Stimulated activated CD8-positive, alpha-beta memory T cell treated with anti-CD3 and anti-CD28 coated beads, Interleukin-4, amount 100 ng/mL, for 48 hours (primary cell): ENCODE measurements around the gene TSHB.
"Not testable (repeated sequence)": the region's sequence is repeated elsewhere in the genome, so short reads cannot be mapped to it uniquely, and the experiment has no call there.

Experiments
- DNase-seq: peaks from one replicate; pipeline ENCODE4 v3.0.0-alpha.2; 2020

The TSHB gene

DNA sequence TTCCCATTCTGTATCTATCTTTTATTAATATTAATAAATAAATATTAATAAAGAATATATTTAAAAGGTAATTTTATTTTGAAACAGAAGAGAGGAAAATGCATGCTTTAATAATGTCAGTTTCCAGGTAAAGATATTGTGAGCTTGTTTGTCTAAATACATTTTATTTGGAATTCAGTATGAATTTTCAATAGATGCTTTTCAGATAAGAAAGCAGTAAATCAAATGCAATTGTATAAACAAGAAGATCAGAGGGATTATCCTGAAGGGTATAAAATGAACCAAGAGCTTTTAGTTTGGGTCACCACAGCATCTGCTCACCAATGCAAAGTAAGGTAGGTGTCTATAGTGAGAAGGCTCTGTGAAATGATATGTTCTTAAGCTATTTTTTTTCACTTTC lies at the start of gene TSHB:
TSHB (plus strand) TSS at position 301 of the 400 bp plus-strand sequence. CDS start 3,537 bp downstream, outside the sequence.
- DNase-seq = no peak

DNA sequence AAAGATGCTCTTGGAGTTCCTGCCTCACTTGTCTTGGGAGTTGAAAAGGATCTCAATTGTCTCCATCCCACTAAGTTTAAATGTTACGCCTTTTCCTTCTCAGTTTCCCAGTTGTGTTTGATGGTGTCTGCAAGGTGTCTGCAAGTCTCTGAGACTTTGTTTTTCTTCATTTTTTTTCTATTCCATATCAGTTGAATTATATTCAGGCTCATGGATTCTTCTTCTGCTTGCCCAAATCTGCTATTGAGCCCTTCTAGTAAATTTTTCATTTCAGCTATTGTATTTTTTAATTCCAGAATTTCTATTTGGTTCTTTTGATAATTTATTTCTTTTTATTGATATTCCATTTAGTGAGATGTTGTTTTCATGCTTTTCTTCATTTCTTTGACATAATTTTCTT lies 47.4 kb upstream of the TSHB start:
- no peak for DNase-seq

DNA sequence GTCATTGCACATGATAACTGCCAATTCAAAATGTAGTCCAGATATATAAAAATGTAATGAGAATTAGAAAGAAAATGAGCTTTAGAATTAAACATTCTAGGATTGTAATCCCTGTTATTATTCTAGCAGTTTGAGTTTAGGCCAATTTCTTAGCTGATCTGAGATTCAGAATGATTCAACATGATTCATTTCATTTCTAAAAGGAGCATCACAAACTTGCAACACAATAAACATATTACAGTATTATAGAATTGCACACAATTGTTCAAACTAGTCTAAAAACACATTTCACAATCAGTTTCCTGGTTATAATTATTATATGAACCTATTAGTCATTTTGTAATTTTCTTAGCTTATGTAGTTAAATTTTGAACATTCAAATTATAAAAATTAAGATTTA lies 43.3 kb upstream of the TSHB start:
- DNase-seq = no peak

DNA sequence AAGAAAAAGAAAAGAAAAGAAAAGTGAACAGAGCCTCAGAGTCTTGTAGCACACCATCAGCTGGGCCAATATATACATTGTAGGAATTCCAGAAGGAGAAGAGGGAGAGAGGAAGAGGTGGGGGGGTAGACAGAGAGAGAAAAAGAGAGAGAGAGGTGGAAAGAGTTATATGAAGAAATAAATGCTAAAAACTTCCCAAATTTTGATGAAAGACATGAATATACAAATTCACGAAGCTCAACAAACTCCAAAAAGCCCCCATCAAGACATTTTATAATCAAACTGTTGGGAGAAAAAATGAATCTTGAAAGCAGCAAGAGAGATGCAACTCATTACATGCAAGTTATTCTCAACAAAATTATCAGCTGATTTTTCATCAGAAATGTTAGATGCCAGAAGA lies 41.5 kb upstream of the TSHB start:
- no peak for DNase-seq

DNA sequence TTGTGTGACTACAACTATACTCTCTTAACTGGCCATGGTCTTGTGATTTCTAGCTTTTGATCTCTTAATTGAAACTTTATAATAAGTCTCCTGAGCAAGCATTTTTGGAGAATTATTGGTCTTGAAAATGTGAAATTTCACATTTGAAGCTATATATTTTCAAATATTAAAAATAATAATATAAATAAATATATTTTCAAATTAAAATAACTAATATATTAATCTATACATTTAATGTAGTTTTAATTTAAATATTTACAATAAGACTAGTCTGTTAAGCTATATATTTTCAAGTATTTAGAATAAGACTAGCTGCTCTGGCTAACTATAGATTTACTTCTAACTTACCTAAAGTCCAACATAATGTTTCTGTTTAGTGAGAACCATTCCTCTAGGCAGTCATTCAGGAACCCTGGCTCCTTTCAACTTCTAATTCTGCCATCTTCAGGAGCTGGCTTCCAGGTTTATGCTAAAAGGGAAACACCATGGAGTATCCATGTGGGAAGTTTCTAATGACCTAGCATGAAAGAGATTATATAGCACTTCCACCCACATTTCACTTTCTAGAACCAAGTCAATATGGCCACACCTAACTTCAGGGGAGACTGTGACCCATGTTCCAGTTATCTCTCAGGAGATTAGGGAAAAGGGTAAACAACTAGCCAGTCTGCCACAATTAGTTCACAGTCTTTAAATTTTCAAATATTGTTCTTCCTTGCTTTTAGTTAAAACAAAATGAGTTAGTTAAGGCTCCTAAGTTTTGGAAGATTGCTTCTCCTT lies 31.9 kb upstream of the TSHB start:
- no peak for DNase-seq

DNA sequence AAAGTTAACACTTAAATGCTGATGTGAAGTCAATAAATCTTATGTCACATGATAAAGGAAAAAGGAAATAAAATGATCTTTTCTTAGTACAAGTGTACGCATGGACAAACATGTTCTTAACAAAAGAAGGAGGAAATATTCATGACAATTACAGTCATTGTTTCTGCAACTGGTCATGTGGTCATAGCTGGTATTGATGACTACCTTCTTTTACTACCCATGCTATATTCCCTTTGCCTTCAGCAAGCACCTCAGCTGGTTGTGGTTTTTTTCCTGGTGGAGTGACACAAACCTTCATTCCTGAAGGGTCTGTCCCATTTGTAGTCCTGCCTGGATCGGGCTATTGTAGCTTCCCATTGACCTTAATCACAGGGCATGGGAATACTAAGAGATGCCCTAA lies 23.4 kb upstream of the TSHB start:
- no peak for DNase-seq

DNA sequence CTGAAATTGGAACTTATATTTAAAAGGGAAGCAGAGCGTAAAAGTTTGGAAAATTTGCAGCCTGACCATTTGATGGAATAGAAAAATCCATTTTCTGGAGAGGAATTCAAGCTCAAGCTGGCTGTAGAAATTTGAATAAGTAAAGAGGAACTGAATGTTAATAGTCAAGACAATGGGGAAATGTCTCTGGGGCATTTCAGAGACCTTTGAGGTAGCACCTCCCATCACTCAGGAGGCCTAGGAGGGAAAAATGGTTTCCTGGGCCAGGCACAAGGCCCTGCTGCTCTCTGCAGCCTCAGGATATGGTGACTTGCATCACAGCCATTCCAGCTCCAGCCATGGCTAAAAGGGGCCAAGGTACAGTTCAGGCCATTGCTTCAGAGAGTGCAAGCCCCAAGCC lies 17.6 kb upstream of the TSHB start:
- no peak for DNase-seq

DNA sequence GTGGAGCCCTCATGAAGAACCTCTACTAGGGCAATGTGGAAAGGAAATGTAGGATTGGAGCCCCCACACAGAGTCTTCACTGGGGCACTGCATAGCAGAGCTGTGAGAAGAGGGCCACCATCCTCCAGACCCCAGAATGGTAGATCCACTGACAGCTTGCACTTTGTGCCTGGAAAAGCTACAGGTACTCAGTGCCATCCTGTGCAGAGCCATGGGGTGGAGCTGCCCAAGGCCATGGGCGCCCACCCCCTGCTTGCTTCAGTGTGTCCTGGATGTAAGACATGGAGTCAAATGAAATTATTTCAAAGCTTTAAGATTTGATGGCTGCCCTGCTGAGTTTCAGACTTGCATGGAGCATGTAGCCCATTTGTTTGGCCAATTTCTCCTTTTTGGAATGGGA lies 17.2 kb upstream of the TSHB start:
- no peak for DNase-seq

DNA sequence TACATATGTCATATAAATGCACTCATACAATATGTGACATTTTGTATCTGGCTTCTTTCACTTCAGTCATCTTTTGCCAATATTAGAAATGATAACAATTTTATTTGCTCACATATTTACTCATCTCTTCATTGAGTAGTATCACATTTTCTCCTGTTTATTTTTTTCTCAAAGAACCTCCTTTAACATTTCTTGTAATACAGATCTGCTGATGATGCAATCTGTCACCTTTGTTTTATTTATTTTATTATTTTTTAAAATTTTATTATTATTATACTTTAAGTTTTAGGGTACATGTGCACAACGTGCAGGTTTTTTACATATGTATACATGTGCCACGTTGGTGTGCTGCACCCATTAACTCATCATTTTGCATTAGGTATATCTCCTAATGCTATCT lies 15.8 kb upstream of the TSHB start:
- DNase-seq = no peak

DNA sequence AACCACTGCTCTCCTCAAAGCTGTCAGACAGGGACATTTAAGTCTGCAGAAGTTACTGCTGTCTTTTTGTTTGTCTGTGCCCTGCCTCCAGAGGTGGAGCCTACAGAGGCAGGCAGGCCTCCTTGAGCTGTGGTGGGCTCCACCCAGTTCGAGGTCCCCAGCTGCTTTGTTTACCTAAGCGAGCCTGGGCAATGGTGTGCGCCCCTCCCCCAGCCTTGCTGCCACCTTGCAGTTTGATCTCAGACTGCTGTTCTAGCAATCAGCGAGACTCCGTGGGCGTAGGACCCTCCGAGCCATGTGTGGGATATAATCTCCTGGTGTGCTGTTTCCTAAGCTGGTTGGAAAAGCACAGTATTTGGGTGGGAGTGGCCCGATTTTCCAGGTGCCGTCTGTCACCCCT lies 10.1 kb upstream of the TSHB start:
- not testable (repeated sequence) for DNase-seq

DNA sequence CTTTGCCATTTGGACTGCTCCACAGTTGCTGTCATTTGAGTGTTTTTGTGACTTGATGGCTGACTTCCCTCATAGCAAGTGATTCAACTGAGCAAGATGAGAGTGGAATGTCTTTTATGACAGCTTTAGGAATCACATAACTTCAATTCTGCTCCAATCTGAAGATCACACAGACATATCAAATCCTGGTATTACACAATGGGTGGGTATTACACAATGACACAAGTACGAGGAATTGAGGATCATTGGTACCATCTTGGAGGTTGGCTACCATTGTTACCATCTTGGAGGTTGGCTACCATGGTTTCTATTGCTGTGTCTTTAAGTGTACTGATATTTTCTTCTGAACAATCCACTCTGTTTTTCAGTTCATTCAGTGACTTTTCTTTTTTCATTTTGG lies 8.5 kb upstream of the TSHB start:
- no peak for DNase-seq

DNA sequence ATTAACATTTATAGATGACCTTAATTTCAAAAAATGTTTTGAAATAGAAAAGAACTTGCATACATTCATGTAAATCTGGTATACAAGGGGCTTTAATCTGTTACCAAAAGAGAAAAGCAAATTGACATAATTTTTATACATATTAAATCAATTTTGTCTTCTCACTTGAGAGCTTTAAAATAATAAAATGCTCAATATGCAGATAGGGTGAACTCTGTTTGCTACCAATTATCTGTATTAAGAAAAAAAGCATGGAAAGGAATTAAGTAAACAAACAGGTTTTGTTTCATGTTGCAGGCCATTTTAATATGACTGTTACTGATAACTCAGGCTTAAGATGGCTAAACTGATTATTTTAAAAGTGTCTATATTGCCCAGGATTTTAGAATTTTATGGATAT lies 6.0 kb upstream of the TSHB start:
- no peak for DNase-seq

DNA sequence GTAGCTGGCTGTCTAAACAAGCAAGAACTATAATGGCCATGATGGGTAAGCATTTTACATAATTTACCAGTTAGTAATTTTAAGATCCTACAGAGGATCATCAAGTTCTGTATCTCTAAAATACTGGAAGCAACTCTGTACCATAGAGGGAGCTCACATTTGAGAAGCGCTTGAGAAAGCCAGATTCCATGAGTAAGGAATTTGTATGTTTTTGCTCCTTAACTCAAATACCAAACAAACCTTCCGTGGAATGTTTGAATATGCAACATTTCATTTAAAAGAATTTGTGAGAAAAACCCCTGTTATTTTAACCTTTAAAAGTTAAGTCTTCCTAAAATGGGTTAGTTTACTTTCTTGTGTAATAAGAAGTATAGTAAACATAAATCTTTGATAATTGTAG lies 2.0 kb downstream of the TSHB start:
- no peak for DNase-seq

DNA sequence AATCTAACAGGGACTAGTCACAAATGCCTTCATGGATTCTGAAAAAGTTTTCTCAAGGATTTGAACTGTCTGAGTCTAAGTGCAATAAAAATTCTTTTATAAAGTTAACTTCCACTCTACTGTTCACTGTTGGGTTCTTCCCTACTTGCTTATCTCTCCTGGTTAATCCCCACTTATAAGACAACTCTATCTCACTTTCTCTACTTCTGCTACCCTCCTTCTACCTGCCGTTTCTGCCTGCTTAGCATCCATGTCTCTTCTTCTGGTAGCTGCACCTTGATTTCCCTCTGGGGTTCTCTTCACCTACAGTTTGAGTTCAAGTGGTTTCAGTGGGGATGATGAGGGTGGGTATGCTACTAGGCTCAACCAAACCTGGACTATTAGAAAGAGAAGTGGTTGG lies 6.0 kb downstream of the TSHB start:
- DNase-seq = no peak

DNA sequence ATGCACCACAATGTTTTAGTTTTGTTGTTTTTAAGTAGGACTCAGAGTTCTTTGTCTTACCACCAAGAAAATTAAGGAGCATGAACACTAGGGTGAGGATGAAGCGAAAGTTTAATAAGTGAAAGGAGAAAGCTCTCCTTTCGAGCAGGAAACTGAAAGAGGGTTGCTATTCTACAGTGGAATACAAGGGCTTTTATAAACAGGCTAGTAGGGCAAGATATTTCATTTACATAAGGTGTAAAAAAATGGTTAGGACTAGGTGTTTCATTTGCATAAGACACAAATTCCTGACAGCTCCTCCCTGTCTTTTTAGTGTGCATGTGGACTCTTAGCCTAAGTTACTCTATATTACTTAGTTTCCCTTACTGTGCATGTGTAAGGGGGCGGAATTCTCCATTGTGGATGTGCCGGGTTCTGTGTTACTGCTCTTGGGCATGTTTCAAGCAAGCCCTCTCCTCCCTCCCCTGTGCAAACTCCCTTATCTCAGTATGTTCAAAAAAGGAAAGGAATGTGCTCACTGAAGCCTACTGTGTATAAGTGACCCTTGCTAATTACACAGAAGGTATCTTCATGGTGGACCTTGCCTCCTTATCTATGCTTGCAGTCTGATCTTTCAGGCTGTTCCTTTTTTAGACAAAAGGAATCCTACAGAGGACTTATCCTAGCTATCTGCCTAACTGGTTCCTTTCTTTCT lies 7.3 kb downstream of the TSHB start:
- no peak for DNase-seq

DNA sequence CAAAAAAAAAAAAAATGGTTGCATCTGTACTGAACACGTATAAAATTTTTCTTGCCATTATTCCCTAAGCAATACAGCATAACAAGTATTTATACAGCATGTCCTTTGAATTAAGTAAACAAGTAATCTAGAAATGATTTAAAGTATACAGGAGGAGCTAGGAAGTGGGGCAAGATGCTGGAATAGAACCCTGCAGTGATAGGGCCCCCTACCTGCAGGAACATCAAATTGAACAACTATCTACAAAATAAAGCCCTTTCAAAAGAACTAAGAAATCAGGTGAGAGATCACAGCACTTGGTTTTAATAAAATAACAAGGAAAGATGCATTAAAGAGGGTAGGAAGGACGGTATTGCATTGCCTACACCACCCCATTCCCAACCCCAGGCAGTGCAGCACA lies 10.9 kb downstream of the TSHB start:
- no peak for DNase-seq

DNA sequence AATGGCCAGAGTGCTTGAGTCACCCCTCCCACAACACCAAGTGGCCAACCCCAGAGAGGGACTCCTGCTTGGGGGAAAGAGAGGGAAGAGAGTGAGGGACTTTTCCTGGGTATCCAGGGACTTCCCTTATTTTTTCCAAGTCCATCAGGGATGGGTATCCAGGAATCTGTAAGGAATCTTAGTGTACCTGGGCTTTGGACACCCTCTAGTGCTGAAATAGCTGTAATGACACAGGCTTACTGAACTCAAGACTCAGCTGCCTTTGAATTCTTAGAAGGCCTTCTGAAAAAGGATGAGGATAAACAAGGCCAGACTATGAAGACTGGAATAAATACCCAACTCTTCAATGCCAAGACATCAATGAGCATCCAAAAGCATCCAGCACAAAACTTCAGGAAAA lies 12.0 kb downstream of the TSHB start:
- DNase-seq = no peak

DNA sequence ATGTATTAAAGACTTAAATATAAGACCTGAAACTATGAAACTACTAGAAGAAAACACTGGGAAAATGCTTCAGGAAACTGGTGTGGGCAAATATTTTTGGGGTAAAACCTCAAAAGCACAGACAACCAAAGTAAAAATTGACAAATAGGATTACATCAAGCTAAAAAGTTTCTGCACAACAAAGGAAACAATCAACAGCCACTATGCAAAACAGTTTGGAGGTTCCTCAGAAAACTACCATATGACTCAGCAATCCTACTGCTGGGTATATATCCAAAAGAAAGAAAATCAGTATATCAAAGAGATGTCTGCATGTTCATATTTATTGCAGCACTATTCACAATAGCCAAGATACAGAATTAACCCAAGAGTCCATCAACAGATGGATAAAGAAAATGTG lies 17.1 kb downstream of the TSHB start:
- DNase-seq = no peak

DNA sequence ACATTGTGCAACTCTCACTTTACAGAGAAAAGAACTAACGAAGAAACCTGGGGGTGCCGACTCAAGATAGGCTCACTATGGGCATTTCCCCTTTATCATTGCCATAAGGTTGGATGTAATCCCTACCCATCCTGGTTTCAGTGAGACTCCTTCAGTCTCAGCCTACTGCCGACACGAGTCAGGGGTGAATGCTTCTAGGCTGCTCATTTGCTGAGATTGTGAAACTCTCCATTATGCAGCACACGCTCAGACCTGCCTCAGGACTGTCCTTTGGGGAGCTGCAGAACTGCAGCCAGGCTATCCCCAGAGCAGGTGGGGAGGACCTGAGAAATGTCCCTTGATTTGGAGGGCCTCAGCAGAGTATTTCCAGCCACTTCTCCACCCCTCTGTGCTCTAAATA lies 22.2 kb downstream of the TSHB start:
- DNase-seq = no peak

DNA sequence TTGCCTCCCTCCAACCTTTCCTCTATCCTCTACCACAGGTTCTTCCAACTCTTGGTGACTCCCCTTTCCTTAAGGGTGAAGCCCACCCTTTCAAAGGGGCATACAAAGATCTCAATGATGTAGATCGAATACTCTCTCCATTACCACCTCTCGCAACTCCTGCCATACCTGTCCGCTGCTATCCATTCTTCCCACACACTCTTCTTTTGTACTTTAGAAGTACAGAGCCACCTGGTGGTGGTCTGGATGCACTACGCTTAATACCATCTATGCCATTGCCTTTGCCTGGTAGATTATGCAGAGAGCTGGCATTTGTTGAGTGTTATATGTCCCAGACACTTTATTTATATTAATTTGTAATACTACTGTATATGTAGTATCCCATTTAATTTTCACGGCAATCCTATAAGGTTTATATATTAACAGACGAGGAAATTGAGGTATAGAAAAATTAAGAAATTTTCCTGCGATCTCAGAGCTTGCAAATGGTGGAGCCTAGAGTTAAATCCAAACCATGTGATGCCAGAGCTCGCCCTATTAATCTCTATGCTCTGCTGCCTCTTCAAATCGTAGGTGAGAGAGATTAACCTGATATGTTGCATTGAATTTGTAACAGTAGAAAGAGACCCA lies 22.9 kb downstream of the TSHB start:
- peak; percentile 67 for DNase-seq

DNA sequence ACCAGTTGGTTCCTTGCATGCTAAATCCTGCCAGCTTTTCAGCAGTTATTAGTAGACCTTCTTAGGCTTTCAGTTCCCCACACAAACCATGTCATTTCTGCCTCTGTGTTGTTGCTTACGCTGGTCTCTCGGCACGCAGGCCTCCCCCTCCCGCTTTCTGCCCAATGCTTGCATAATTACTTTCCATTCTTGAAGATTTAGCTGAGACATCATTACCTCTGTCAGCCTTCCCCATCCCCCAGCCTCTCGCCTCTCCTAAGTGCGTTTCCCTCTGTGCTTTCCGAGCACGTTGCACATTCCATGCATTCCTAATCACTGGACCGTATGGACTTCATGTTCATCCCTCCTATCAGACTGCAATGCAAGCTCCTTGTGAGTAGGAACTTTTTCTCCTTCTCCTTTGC lies 26.8 kb downstream of the TSHB start:
- no peak for DNase-seq

DNA sequence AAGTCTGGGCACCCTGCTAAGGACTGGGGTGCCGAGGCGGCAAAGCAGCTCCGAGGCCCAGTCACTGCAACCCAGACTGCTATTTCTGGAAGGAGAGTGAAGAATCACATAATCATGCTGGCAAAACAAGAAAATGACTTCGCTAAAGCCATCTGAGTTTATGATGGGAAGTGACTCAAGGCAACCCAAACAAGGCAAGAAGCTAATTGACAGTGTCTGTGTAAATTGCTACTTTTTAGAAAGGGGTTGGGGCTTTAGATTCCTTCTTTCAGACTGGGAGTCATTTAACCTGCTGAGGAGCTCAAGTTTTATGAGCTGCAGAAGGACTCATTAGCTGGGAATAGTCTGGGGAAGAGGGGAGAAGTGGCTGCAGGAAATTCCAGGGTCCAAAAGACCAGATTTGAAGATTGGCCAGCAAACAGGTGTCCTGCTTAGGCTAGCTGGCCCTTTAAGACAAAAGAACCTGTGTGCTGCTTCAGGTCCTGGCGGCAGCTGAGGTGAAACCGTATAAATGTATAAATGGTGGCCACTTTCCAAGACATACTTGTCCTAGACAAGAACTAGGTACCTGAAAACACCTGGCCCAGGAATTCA lies 28.1 kb downstream of the TSHB start:
- DNase-seq = no peak

DNA sequence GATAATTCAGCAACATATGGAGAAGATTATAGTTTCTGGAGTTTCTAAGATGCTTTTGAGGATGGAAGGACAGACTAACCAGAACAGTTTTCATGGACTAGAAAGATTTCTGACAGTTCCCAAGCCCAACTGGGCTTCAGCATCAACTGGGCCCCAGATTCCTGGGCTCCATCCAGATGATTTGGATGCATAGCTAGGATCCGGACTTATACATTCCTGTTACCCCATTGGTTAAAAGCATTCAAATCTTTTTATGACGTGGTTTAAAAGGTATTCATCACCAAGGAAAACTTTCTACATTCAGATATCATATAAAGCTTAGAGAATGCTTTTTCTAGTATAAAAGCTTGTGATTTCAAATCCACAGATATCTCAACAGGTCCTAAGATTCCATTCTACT lies 29.7 kb downstream of the TSHB start:
- DNase-seq = no peak

DNA sequence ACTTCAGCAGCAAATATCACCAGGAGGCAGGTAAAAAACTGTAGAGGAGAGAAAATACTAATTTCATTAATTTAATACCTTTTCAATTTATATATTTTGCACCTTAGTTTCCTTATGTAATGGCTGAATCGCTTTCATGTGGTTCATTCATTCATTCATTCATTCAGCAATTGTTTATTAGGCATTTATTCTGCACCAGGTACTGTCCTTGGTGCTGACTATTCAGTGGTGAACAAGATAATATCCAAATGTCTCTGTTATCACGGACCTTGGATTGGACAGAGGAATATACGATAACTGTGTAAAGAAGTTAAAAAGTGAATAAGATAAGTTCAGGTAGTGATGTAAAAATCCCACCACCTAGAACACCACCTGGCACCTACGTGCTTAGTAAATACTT lies 30.9 kb downstream of the TSHB start:
- DNase-seq = no peak
